Peyer's patch (tissue), 4 donors: ENCODE data around the gene SMAD3.

Experiments used
- POLR2A ChIP-seq, 2 donors: fragments of 450-650 bp; IDR thresholded peaks; one replicate each; pipeline ENCODE4 v1.5.1; 2017; ENCODE audit warnings: antibody characterized with exemption in 2 of 2, mild to moderate bottlenecking in 2 of 2, moderate library complexity in 2 of 2
- TF ChIP-seq, protein P1 (sequence below), 6 experiments: fragments of 450-650 bp in 4 of 6; fragments of 200-600 bp in 2 of 6; sonication (generic) in 1 of 6; IDR thresholded peaks; one replicate each; pipeline ENCODE4 v1.5.1; 2017 to 2019; ENCODE audit warnings: antibody characterized with exemption in 6 of 6, mild to moderate bottlenecking in 3 of 6, moderate library complexity in 1 of 6

DNA sequence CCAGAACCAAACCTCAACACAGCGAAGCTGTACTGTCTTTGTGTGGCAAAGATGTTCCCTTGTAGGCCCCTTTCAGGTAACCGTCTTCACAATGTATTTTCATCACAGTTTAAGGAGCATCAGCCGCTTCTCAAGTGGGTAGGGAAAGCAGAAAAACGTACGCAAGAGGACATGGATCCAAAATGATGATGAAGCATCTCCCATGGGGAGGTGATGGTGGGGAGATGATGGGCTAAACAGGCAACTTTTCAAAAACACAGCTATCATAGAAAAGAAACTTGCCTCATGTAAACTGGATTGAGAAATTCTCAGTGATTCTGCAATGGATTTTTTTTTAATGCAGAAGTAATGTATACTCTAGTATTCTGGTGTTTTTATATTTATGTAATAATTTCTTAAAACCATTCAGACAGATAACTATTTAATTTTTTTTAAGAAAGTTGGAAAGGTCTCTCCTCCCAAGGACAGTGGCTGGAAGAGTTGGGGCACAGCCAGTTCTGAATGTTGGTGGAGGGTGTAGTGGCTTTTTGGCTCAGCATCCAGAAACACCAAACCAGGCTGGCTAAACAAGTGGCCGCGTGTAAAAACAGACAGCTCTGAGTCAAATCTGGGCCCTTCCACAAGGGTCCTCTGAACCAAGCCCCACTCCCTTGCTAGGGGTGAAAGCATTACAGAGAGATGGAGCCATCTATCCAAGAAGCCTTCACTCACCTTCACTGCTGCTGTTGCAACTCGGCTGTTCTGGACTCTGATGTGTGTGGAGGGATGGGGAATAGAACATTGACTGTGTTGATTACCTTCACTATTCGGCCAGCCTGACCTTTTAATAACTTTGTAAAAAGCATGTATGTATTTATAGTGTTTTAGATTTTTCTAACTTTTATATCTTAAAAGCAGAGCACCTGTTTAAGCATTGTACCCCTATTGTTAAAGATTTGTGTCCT, 129.0 kb downstream of the SMAD3 start:
- TF ChIP-seq, protein P1, sequence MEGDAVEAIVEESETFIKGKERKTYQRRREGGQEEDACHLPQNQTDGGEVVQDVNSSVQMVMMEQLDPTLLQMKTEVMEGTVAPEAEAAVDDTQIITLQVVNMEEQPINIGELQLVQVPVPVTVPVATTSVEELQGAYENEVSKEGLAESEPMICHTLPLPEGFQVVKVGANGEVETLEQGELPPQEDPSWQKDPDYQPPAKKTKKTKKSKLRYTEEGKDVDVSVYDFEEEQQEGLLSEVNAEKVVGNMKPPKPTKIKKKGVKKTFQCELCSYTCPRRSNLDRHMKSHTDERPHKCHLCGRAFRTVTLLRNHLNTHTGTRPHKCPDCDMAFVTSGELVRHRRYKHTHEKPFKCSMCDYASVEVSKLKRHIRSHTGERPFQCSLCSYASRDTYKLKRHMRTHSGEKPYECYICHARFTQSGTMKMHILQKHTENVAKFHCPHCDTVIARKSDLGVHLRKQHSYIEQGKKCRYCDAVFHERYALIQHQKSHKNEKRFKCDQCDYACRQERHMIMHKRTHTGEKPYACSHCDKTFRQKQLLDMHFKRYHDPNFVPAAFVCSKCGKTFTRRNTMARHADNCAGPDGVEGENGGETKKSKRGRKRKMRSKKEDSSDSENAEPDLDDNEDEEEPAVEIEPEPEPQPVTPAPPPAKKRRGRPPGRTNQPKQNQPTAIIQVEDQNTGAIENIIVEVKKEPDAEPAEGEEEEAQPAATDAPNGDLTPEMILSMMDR (IDR thresholded peaks at IDR 0.05), result no peak
- no peak for TF ChIP-seq POLR2A (IDR thresholded peaks at IDR 0.05)
